ENCODE data around the gene ZMAT3.

- no peak for TF ChIP-seq CTCF (conservative IDR thresholded peaks at IDR 0.05; ENCODE audit: low read length)
- no peak for TF ChIP-seq EZH2phosphoT487 (IDR thresholded peaks at IDR 0.05; ENCODE audit: borderline replicate concordance)
These were observed 19.5 kb upstream of the ZMAT3 start for GRCh38 chr3:179091113-179091512.

Measured in Loucy (cell line).